PC-3 (cell line): ENCODE measurements around the gene RAB11FIP4. TPM values are rescaled to one million over a fixed set of nuclear protein-coding genes. Genes with fewer than 3 reads are reported as not detected.

Experiments
- ATAC-seq: fragments of 200-7000 bp; cut with Tn5 transposase; 2 replicates; pipeline ENCODE4 v1.9.1; 2020; ENCODE audit warnings: mild to moderate bottlenecking, moderate library complexity
- BruUV-seq: library from RNA; stranded (reverse); fragments of 400-500 nt; replicated peaks from 2 replicates; lab custom pipeline; 2021; lab: Mats Ljungman, UMichigan
- CTCF ChIA-PET: fragments of 300-600 bp; sonication (Branson Sonifier 250); formaldehyde crosslinking; loops from one replicate; lab custom pipeline; 2022; ENCODE audit warnings: antibody characterized with exemption; lab: Charles Lee
- POLR2A ChIA-PET: fragments of 300-600 bp; sonication (Branson Sonifier 250); formaldehyde crosslinking; loops from one replicate; lab custom pipeline; 2022; ENCODE audit warnings: antibody characterized with exemption; ENCODE audit not compliant: unreplicated experiment; lab: Charles Lee
- DNase-seq: peaks from one replicate; pipeline ENCODE4 v3.0.0-alpha.2; 2015
- H2AFZ ChIP-seq: fragments of 300-600 bp; sonication (generic); 2 replicates; pipeline ENCODE4 v1.6.0; 2016; ENCODE audit warnings: antibody characterized with exemption, low read length
- H3F3A ChIP-seq: fragments of 300-600 bp; sonication (generic); one replicate; pipeline ENCODE4 v1.6.0; 2017; ENCODE audit warnings: antibody characterized with exemption, low read length, control low read depth, mild to moderate bottlenecking; ENCODE audit not compliant: unreplicated experiment
- H3K27ac ChIP-seq: fragments of 300-600 bp; sonication (generic); 2 replicates; pipeline ENCODE4 v1.5.1; 2016; ENCODE audit warnings: mild to moderate bottlenecking, low read length
- H3K27me3 ChIP-seq: fragments of 300-600 bp; sonication (generic); 2 replicates; pipeline ENCODE4 v1.6.1; 2016; ENCODE audit warnings: low read length, mixed read lengths
- H3K36me3 ChIP-seq: fragments of 300-600 bp; sonication (generic); 2 replicates; pipeline ENCODE4 v1.6.1; 2016; ENCODE audit warnings: low read depth, mixed run types, low read length, mixed read lengths
- H3K4me1 ChIP-seq: fragments of 300-600 bp; sonication (generic); 2 replicates; pipeline ENCODE4 v1.5.1; 2016; ENCODE audit warnings: low read length; ENCODE audit not compliant: insufficient read depth
- H3K4me2 ChIP-seq: fragments of 300-600 bp; sonication (generic); 2 replicates; pipeline ENCODE4 v1.6.0; 2016; ENCODE audit warnings: low read length
- H3K4me3 ChIP-seq: fragments of 300-600 bp; sonication (generic); 2 replicates; pipeline ENCODE4 v1.5.1; 2016; ENCODE audit warnings: mild to moderate bottlenecking, low read length, mixed read lengths
- H3K79me2 ChIP-seq: fragments of 300-600 bp; sonication (generic); 2 replicates; pipeline ENCODE4 v1.6.1; 2017; ENCODE audit warnings: low read length, mixed read lengths
- H3K9ac ChIP-seq: fragments of 300-600 bp; sonication (generic); 2 replicates; pipeline ENCODE4 v1.6.0; 2016; ENCODE audit warnings: mild to moderate bottlenecking, low read length
- H3K9me2 ChIP-seq: fragments of 300-600 bp; sonication (generic); replicated peaks from 2 replicates; pipeline ENCODE4 v1.6.1; 2016; ENCODE audit warnings: mixed run types, low read length, mixed read lengths
- H3K9me3 ChIP-seq: fragments of 300-600 bp; sonication (generic); 2 replicates; pipeline ENCODE4 v1.6.1; 2016; ENCODE audit warnings: low read length, mixed read lengths
- H4K20me1 ChIP-seq: fragments of 300-600 bp; sonication (generic); 2 replicates; pipeline ENCODE4 v1.6.1; 2016; ENCODE audit warnings: low read length, mixed read lengths
- CTCF ChIP-seq: fragments of 300-600 bp; sonication (generic); conservative IDR thresholded peaks from 2 replicates; pipeline ENCODE4 v1.5.1; 2017; ENCODE audit warnings: antibody characterized with exemption, low read depth, mild to moderate bottlenecking, low read length
- EZH2 ChIP-seq: fragments of 300-600 bp; sonication (generic); IDR thresholded peaks from one replicate; pipeline ENCODE4 v1.6.1; 2017; ENCODE audit warnings: antibody characterized with exemption, mild to moderate bottlenecking, low read length; ENCODE audit not compliant: unreplicated experiment
- EZH2phosphoT487 ChIP-seq: fragments of 300-600 bp; sonication (generic); IDR thresholded peaks from 2 replicates; pipeline ENCODE4 v1.6.1; 2018; ENCODE audit warnings: mild to moderate bottlenecking, antibody characterized with exemption, low read length, borderline replicate concordance
- intact Hi-C: fragments of 100-400 bp; cut with micrococcal nuclease; formaldehyde crosslinking; loops from 2 replicates; pipeline ENCODE4 v1.9.0; 2023
- total RNA-seq: library from RNA; depleted of rRNA; stranded (reverse); fragments of >200 nt; gene quantifications from 2 replicates; pipeline ENCODE4 v1.2.3, GENCODE V29; 2014

Gene RAB11FIP4
- total RNA-seq, 1 experiment from 2014 or later: 4.2 TPM

- intact Hi-C loops: loop anchor here (5.0 kb wide), 1 partner anchor 359 kb away; no protein-coding TSS in a partner anchor
- no peaks in the 10 kb centered on the region for H3F3A ChIP-seq
- H3K4me1 ChIP-seq: no peaks in the 10 kb centered on the region
- ChIA-PET POLR2A (no interaction called here), CTCF (no interaction called here)
- H3K79me2 ChIP-seq: no peaks in the 10 kb centered on the region
- no peak overlapping the region for H3K4me3 ChIP-seq
- no peaks in the 10 kb centered on the region for H4K20me1 ChIP-seq
- H3K4me2 ChIP-seq: no peak overlapping the region
- no peak for DNase-seq
- H3K9me3 ChIP-seq: no peaks in the 10 kb centered on the region
- H3K36me3 ChIP-seq: no peaks in the 10 kb centered on the region
- no peaks in the 10 kb centered on the region for H3K9me2 ChIP-seq
- H3K27ac ChIP-seq: no peak overlapping the region
- no TSS peak for BruUV-seq
- no peak for ATAC-seq
- TF ChIP-seq CTCF (no peak), EZH2 (no peak)
- no peak overlapping the region for H3K9ac ChIP-seq
- H3K27me3 ChIP-seq: no peaks in the 10 kb centered on the region
- H2AFZ ChIP-seq: no peak overlapping the region
Observed at GRCh38 chr17:31371511-31372097, 19.9 kb upstream of the RAB11FIP4 start.

DNA sequence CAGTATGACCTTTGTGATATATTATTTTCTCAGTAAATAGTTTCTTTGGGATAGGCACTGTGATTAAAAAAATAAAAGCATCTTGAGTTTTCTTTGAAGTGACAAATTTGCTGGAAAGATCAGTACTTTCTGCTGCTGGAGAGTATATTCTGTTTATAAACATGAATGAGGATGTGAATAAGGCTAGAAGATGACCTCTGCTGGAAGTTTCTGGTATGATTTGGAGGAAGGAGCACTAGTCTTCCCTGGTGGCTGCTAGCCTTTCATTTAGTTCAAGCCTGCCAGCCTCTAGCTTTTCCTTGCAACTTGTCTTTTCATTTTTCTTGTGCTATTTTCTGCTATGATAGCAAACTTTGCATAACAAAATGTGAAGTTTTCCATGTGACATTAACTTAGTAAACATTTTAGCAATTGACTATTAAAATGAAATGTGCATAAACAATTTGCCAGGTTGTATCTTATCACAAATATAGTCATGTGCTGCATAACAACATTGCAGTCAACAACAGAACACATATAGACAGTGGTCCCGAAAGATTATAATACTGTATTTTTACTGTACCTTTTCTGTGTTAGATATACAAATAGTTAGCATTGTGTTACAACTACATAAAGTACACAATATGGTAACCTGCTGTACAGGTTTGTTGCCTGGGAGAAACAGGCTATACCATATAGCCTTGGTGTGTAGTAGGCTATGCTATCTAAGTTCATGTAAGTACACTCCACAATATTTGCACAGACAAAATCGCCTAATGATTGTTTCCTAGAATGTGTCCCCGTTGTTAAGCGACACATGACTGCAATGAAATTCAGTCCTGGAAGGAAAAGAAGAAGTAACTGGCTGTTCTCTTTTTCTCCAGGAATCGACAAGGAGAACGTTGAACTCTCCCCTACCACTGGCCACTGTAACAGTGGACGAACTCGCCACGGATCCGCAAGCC, 18.1 kb upstream of the RAB11FIP4 start:
- Histone ChIP-seq H3F3A (no peaks in the 10 kb centered on the region), H4K20me1 (no peaks in the 10 kb centered on the region), H3K27ac (no peak overlapping the region), H2AFZ (no peak overlapping the region), H3K4me2 (no peak overlapping the region), H3K36me3 (no peaks in the 10 kb centered on the region), H3K9me3 (no peaks in the 10 kb centered on the region), H3K4me1 (no peaks in the 10 kb centered on the region), H3K79me2 (no peaks in the 10 kb centered on the region), H3K4me3 (no peak overlapping the region), H3K27me3 (no peaks in the 10 kb centered on the region), H3K9me2 (no peaks in the 10 kb centered on the region), H3K9ac (no peak overlapping the region)
- ChIA-PET CTCF (no interaction called here), POLR2A (no interaction called here)
- DNase-seq (peak; percentile 62), ATAC-seq (peak; percentile 70)
- no TSS peak for BruUV-seq
- TF ChIP-seq CTCF: peak; percentile 61
- no peak for TF ChIP-seq EZH2phosphoT487
- intact Hi-C loops: loop anchor here (5.0 kb wide), 1 partner anchor 361 kb away; no protein-coding TSS in a partner anchor

- CTCF ChIA-PET: no interaction called here
- no peak for DNase-seq
- Histone ChIP-seq H3K4me2 (no peak overlapping the region), H4K20me1 (no peaks in the 10 kb centered on the region), H3K9me3 (no peaks in the 10 kb centered on the region), H3K4me1 (no peaks in the 10 kb centered on the region), H3K9me2 (no peaks in the 10 kb centered on the region), H3K27me3 (no peaks in the 10 kb centered on the region), H2AFZ (no peak overlapping the region), H3K27ac (no peak overlapping the region), H3F3A (no peaks in the 10 kb centered on the region), H3K36me3 (no peaks in the 10 kb centered on the region), H3K4me3 (no peak overlapping the region), H3K79me2 (no peaks in the 10 kb centered on the region), H3K9ac (no peak overlapping the region)
- ATAC-seq: no peak
- POLR2A ChIA-PET: no interaction called here
- intact Hi-C loops: loop anchor here (5.0 kb wide), 1 partner anchor 362 kb away; no protein-coding TSS in a partner anchor
- TF ChIP-seq EZH2: no peak
- no peak for TF ChIP-seq CTCF
- no peak for TF ChIP-seq EZH2phosphoT487
- no TSS peak for BruUV-seq
Observed at GRCh38 chr17:31374094-31374447, 17.4 kb upstream of the RAB11FIP4 start.
